HG03025 (cell line): Measurements from ENCODE around the gene ASTN2.
"Not testable (repeated sequence)": the region's sequence is repeated elsewhere in the genome, so short reads cannot be mapped to it uniquely, and the experiment has no call there.

Source experiments
- ATAC-seq: cut with Tn5 transposase; IDR thresholded peaks from one replicate; pipeline ENCODE4 v1.9.1; 2021; ENCODE audit warnings: mild to moderate bottlenecking, moderate library complexity; ENCODE audit not compliant: unreplicated experiment, low FRiP score

Gene ASTN2

GRCh38 chr9:116939614-116940013 lies 475.2 kb downstream of the ASTN2 start:
- no peak for ATAC-seq

DNA sequence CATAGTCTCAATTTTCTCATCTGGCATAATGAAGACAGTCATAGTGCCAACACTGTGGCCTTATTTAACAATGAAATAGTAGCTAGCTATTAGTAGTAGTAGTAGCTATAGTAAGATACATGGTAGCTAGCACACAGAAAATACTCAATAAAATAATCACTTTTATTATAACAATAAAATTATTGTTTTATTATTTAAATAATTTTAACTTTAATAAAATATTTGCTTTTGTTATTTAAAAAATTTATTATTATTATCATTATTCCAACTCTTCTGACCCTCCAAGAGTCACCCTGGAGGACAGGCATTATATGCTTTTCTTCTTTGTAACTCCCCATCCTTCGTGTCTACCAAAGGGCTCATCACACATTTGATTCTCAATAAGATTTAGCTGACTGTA lies 475.7 kb downstream of the ASTN2 start:
- ATAC-seq, result no peak

DNA sequence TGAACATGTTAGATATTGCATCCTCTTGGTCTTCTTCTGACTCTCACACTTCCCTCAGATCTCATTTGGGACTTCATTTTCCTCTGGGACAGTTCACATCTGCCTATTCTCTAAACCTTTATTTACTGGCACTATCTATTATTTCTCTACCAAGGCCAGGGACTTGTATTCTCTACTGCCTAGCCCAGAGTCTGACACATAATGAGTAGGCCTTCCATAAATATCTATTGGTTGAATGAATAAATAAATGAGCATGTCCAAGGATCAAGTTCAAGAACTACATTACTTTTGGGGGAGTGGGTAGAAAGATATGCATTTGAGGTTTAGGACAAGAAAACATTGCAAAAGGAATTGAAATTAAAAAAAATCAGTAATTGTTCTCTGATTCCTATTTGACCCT lies 477.5 kb downstream of the ASTN2 start:
- no peak for ATAC-seq

- no peak for ATAC-seq
Observed at GRCh38 chr9:116935149-116935897, 479.5 kb downstream of the ASTN2 start.

- no peak for ATAC-seq
Observed at GRCh38 chr9:116934131-116934530, 480.7 kb downstream of the ASTN2 start.

GRCh38 chr9:116933251-116933650 lies 481.6 kb downstream of the ASTN2 start:
- no peak for ATAC-seq

DNA sequence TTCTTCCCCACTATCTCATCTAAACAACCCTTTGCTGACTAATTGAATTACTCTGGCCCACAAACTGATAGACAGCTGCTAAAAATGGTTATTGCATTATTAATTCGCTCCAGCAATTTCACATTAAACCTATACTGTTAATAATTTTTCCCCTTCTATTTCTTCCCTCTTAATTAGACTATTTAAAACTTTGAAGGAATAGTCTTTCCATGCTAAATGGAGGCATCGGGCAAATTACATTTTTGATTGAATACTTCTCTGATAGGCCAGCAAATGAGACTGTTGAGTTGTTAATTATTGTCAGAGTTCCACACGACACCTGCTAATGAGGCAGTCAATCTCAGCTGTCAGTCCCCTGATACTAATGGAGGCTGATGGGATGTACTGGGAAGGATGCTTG lies 485.2 kb downstream of the ASTN2 start:
- ATAC-seq, result no peak

GRCh38 chr9:116928884-116929283 lies 486.0 kb downstream of the ASTN2 start:
- no peak for ATAC-seq

- ATAC-seq, result no peak
Observed at GRCh38 chr9:116928289-116928688, 486.6 kb downstream of the ASTN2 start.

DNA sequence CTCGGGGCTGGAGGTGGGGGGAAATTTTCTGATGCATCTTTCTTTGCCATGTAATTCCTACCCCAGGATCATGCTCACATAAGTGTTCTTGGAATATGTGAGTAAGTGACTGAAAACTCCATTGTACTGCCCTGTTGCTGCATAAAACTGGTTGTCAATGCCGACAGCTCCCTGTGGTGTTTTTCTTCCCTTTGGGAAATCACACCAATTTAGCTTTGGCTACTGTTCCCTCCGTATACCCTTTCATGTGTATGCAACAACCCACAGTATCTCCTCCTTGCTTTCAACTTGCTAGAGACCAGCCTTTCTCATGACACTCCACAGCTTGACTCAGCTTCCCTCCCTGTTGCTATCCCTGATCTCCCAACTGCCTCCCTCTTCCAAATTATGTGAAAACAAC lies 487.1 kb downstream of the ASTN2 start:
- no peak for ATAC-seq

DNA sequence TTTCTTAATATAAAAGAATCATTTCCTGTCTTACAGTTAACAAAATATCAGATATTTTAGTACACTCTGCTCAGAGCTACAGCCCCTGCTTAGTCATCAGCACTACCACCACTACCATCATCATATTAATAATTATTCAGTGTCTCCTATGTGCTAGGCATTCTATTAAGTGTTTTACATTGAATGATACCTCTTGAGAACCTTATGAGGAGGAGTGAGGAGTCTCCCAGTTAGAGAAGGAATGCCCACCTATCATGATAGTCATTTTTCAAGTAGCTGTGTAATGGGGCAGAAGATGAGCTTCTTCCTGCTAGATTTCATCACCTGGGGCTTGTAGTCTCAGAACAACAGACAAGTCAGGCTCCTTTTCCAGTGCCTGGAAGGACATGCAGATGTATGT lies 489.7 kb downstream of the ASTN2 start:
- no peak for ATAC-seq

- ATAC-seq, result no peak
Observed at GRCh38 chr9:116924462-116925110, 490.3 kb downstream of the ASTN2 start.

- ATAC-seq, result not testable (repeated sequence)
Observed at GRCh38 chr9:116917895-116918508, 496.9 kb downstream of the ASTN2 start.

GRCh38 chr9:116913536-116913935 lies 501.3 kb downstream of the ASTN2 start:
- ATAC-seq, result no peak

DNA sequence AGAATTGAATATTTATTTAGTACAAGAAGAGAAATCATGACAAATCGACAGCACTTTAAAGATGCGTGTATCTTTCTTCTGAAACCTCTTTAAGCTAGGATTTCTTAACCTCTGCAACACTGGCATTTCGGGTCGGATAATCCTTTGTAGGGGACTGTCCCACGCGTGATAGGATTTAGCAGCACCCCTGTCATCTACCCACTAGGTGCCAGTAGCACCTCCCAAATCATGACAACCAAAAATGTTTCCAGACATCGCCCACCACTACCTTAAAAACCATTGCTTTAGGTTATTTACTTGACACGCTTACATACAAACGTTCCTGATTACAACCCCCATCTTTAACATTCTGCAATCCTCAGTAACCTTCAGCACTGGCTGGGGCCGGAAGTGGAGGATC lies 504.7 kb downstream of the ASTN2 start:
- ATAC-seq, result no peak

- no peak for ATAC-seq
Observed at GRCh38 chr9:116907989-116908388, 506.9 kb downstream of the ASTN2 start.

GRCh38 chr9:116905171-116905588 lies 509.7 kb downstream of the ASTN2 start:
- no peak for ATAC-seq

- no peak for ATAC-seq
Observed at GRCh38 chr9:116904165-116904564, 510.7 kb downstream of the ASTN2 start.

DNA sequence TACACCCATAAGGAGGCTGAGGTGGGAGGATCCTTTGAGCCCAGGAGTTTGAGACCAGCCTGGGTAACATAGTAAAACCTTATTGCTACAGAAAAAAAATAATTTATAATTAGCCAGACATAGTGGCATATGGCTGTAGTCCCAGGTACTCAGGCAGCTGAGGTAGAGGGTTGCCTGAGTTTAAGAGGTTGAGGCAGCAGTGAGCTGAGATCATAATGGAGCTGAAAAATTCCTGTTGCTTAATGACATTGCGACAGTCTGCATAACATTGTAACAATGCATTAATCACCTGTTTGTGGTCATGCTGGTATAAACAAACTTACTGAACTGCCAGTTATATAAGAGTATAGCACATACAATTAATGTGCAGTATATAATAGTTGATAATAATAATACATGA lies 513.6 kb downstream of the ASTN2 start:
- no peak for ATAC-seq

GRCh38 chr9:116900543-116900942 lies 514.3 kb downstream of the ASTN2 start:
- ATAC-seq, result no peak

GRCh38 chr9:116900007-116900367 lies 514.9 kb downstream of the ASTN2 start:
- no peak for ATAC-seq
